Thyroid gland (tissue), 4 donors: ENCODE data around the gene GRIA4.

Experiments used
- POLR2A ChIP-seq, 2 donors: fragments of 450-650 bp; IDR thresholded peaks; one replicate each; pipeline ENCODE4 v1.6.1; 2017; ENCODE audit warnings: antibody characterized with exemption in 2 of 2, mild to moderate bottlenecking in 2 of 2, moderate library complexity in 1 of 2
- TF ChIP-seq, protein P1 (sequence below), 6 experiments: fragments of 200-600 bp in 3 of 6; fragments of 450-650 bp in 3 of 6; sonication (generic) in 3 of 6; IDR thresholded peaks; one replicate each; pipeline ENCODE4 v1.5.1; 2016 to 2019; ENCODE audit warnings: antibody characterized with exemption in 6 of 6, mild to moderate bottlenecking in 2 of 6, inconsistent platforms in 1 of 6, moderate library complexity in 1 of 6

DNA sequence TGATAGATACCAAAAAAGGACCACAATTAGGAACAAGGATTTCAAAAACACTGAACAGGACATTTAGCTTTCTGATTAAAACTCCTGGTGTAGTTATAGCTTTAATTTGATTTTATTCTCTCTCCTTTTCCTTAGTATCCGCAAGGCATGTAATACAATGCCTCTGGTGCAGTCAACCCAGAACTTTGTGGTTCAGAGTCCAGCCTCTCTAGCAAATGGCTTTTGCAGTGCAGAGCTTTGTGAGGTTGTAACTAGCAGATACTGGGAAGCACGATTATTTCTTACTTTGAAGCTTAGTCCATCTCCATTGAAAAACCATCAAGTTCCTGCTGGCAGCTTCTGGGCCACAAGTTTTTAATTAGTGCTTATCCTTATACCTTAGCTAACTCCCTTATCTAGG is 79.8 kb downstream of the GRIA4 start:
- TF ChIP-seq, protein P1, sequence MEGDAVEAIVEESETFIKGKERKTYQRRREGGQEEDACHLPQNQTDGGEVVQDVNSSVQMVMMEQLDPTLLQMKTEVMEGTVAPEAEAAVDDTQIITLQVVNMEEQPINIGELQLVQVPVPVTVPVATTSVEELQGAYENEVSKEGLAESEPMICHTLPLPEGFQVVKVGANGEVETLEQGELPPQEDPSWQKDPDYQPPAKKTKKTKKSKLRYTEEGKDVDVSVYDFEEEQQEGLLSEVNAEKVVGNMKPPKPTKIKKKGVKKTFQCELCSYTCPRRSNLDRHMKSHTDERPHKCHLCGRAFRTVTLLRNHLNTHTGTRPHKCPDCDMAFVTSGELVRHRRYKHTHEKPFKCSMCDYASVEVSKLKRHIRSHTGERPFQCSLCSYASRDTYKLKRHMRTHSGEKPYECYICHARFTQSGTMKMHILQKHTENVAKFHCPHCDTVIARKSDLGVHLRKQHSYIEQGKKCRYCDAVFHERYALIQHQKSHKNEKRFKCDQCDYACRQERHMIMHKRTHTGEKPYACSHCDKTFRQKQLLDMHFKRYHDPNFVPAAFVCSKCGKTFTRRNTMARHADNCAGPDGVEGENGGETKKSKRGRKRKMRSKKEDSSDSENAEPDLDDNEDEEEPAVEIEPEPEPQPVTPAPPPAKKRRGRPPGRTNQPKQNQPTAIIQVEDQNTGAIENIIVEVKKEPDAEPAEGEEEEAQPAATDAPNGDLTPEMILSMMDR (IDR thresholded peaks at IDR 0.05) = no peak
- TF ChIP-seq POLR2A (IDR thresholded peaks at IDR 0.05) = no peak
